Parathyroid adenoma (tissue), 2 donors: Measurements from ENCODE around the gene MMS19.

Experiments
- H2AFZ ChIP-seq: fragments of 300-600 bp; sonication (generic); one replicate; pipeline ENCODE4 v1.7.0; 2017; ENCODE audit warnings: antibody characterized with exemption, mild to moderate bottlenecking
- H3K27ac ChIP-seq: fragments of 300-600 bp; sonication (generic); one replicate; pipeline ENCODE4 v1.7.0; 2017
- H3K27me3 ChIP-seq: fragments of 300-600 bp; sonication (generic); one replicate; pipeline ENCODE4 v1.7.0; 2017; ENCODE audit warnings: low read length; ENCODE audit not compliant: control insufficient read depth, insufficient read depth
- H3K36me3 ChIP-seq: fragments of 300-600 bp; sonication (generic); one replicate; pipeline ENCODE4 v1.7.0; 2017; ENCODE audit warnings: low read length; ENCODE audit not compliant: control insufficient read depth, insufficient read depth
- H3K4me1 ChIP-seq: fragments of 300-600 bp; sonication (generic); one replicate; pipeline ENCODE4 v1.7.0; 2017; ENCODE audit warnings: control low read depth
- H3K4me2 ChIP-seq: fragments of 300-600 bp; sonication (generic); one replicate; pipeline ENCODE4 v1.7.0; 2017; ENCODE audit warnings: low read length
- H3K4me3 ChIP-seq: fragments of 300-600 bp; sonication (generic); one replicate; pipeline ENCODE4 v1.7.0; 2017; ENCODE audit warnings: low read depth, low read length
- H3K79me2 ChIP-seq: fragments of 300-600 bp; sonication (generic); one replicate; pipeline ENCODE4 v1.7.0; 2017; ENCODE audit warnings: control low read depth
- H3K9ac ChIP-seq: fragments of 300-600 bp; sonication (generic); one replicate; pipeline ENCODE4 v1.7.0; 2017; ENCODE audit warnings: mild to moderate bottlenecking
- H3K9me3 ChIP-seq: fragments of 300-600 bp; sonication (generic); one replicate; pipeline ENCODE4 v1.7.0; 2017; ENCODE audit warnings: low read length; ENCODE audit not compliant: control insufficient read depth
- CTCF ChIP-seq: fragments of 300-600 bp; sonication (generic); IDR thresholded peaks from one replicate; pipeline ENCODE4 v1.7.0; 2017; ENCODE audit warnings: antibody characterized with exemption, mild to moderate bottlenecking
- donor health status: primary hyperparathyroidism.

MMS19 gene

GRCh38 chr10:97538839-97539238, 40.6 kb upstream of the MMS19 start:
- H3K4me1 ChIP-seq = peaks cover 12% of the 10 kb centered on the region
- no peak for TF ChIP-seq CTCF
- peaks cover 17% of the 10 kb centered on the region for H3K79me2 ChIP-seq
- no peaks in the 10 kb centered on the region for H3K9me3 ChIP-seq
- H3K36me3 ChIP-seq = no peaks in the 10 kb centered on the region
- H2AFZ ChIP-seq = no peak overlapping the region
- no peak overlapping the region for H3K9ac ChIP-seq
- H3K27me3 ChIP-seq = no peaks in the 10 kb centered on the region
- H3K27ac ChIP-seq = no peak overlapping the region
- H3K4me2 ChIP-seq = no peak overlapping the region
- H3K4me3 ChIP-seq = no peak overlapping the region

- H3K4me2 ChIP-seq = no peak overlapping the region
- no peak for TF ChIP-seq CTCF
- peaks cover 17% of the 10 kb centered on the region for H3K79me2 ChIP-seq
- no peaks in the 10 kb centered on the region for H3K27me3 ChIP-seq
- no peak overlapping the region for H3K27ac ChIP-seq
- H3K4me3 ChIP-seq = no peak overlapping the region
- peaks cover 12% of the 10 kb centered on the region for H3K4me1 ChIP-seq
- H3K9ac ChIP-seq = no peak overlapping the region
- no peak overlapping the region for H2AFZ ChIP-seq
- H3K9me3 ChIP-seq = no peaks in the 10 kb centered on the region
- no peaks in the 10 kb centered on the region for H3K36me3 ChIP-seq
Measured at GRCh38 chr10:97538411-97538810, 40.2 kb upstream of the MMS19 start.

GRCh38 chr10:97537186-97537869, 39.1 kb upstream of the MMS19 start:
- Histone ChIP-seq H3K9ac (no peak overlapping the region), H3K27ac (no peak overlapping the region), H3K9me3 (no peaks in the 10 kb centered on the region), H3K4me3 (no peak overlapping the region), H3K27me3 (no peaks in the 10 kb centered on the region), H3K36me3 (no peaks in the 10 kb centered on the region), H2AFZ (no peak overlapping the region), H3K79me2 (peaks cover 17% of the 10 kb centered on the region), H3K4me1 (peaks cover 5% of the 10 kb centered on the region), H3K4me2 (no peak overlapping the region)
- no peak for TF ChIP-seq CTCF

GRCh38 chr10:97534746-97535367, 36.6 kb upstream of the MMS19 start:
- peaks cover 17% of the 10 kb centered on the region for H3K79me2 ChIP-seq
- H3K9ac ChIP-seq = no peak overlapping the region
- no peaks in the 10 kb centered on the region for H3K4me1 ChIP-seq
- H3K9me3 ChIP-seq = no peaks in the 10 kb centered on the region
- H3K27me3 ChIP-seq = no peaks in the 10 kb centered on the region
- no peak overlapping the region for H3K4me3 ChIP-seq
- no peaks in the 10 kb centered on the region for H3K36me3 ChIP-seq
- H3K4me2 ChIP-seq = no peak overlapping the region
- TF ChIP-seq CTCF = peak; percentile 36
- H2AFZ ChIP-seq = no peak overlapping the region
- H3K27ac ChIP-seq = no peak overlapping the region

- Histone ChIP-seq H3K9ac (no peak overlapping the region), H2AFZ (no peak overlapping the region), H3K27me3 (no peaks in the 10 kb centered on the region), H3K79me2 (peaks cover 17% of the 10 kb centered on the region), H3K4me1 (no peaks in the 10 kb centered on the region), H3K4me2 (no peak overlapping the region), H3K4me3 (no peak overlapping the region), H3K27ac (no peak overlapping the region), H3K36me3 (no peaks in the 10 kb centered on the region), H3K9me3 (no peaks in the 10 kb centered on the region)
- no peak for TF ChIP-seq CTCF
Measured at GRCh38 chr10:97533888-97534287, 35.7 kb upstream of the MMS19 start.
